HG03521 (cell line): ENCODE results near the gene TMEM120A.

Experiments
- ATAC-seq: cut with Tn5 transposase; IDR thresholded peaks from one replicate; pipeline ENCODE4 v1.9.1; 2021; ENCODE audit warnings: mild to moderate bottlenecking, moderate library complexity; ENCODE audit not compliant: unreplicated experiment

The TMEM120A gene

DNA sequence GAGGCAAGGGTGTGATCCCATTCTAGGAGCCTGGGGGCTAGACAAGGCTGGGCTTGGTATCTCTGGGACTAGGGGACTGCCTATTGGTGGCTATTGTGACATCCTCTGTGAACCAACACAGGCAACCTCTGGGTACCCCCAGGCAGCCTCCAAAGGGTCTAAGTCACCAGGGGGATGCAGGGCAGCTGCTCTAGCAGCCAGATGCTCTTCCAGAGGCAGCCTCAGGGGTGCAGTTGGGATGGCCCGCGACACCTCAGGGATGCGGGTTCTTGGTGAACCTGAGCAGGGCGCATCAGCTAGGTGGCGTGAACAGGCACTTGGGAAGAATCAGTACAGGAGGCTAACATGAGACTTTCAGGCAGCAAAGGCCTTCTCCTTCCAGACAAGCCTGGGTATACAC, 1.6 kb upstream of the TMEM120A start:
- no peak for ATAC-seq

GRCh38 chr7:75995052-75995471, 667 bp upstream of the TMEM120A start:
- ATAC-seq = no peak

GRCh38 chr7:75993689-75994387, 557 bp downstream of the TMEM120A start:
- ATAC-seq = peak; percentile 4

DNA sequence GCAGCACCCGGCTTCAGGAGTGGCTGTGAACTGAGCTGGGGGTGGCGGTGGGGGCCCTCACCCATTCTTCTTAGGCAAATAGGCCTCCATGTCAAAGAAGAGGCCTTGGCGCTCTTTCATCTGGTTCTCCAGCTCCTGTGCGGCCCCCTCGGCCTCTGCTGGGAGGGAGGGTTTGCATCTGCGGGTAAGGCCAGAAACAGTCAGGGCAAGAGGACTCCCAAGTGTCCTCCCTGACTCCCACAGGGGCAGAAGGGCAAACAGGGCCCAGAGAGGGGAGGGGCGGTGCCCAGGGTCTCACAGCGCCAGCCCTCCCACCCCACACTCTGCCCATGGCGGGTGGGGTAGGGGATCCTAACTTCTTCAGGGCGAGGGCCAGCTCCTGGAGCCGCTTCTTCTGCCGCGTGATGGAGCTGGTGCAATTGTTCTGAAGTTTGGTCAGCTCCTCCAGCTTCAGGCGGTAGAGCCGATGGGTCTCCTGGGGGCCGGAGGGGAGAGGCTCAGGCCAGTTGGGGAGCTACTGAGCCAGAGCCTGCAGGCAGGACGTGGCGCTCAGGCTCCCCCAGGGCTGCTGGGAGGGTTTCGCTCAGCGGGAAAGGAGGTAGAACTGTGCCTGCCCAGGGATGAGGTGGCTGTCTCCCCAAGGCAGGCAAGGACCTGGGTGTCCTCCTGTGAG, 2.2 kb downstream of the TMEM120A start:
- ATAC-seq = no peak

- ATAC-seq = no peak
Observed at GRCh38 chr7:75991531-75992082, 2.8 kb downstream of the TMEM120A start.

DNA sequence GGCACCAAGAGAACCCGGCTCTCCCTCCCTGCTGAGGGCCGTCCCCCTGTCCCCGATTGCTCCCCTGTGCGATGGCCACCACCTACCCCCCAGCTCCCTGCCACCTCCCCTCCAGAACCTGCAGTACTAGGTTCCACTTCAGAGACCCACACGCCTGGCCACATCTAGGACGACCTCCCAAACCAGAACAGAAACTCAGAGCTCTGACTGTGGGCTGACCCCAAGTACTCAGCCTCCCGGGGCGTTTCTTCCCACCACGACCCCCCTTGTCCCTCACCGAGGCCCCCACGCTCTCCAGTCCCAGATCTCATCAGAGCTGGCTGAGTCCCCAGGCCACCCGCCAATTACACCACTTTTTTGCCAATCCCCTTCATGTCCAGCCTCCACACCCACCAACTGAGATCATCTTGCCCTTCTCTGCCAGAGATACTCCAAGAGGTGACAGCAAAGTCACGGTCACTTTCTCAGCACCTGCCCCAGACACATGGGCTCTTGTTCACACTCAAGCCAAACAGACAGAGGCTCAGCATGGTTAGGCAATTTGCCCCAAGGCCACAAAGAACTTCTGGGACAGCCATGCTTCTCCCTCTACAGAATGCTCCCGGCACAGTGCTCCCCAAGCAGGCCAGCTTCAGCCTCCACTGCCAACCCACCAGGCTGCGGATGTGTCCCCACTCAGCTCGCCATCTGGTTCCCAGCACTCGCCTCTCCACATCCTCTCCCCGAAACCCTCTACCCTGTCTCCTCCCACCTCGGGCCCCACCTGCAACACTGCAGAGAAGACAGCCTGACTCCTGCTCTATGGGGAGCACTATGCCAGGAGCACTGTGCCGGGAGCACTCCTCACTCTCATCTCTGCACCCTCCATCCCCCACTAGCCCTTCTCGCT, 4.7 kb downstream of the TMEM120A start:
- ATAC-seq = no peak

GRCh38 chr7:75988568-75989499, 5.6 kb downstream of the TMEM120A start:
- no peak for ATAC-seq

GRCh38 chr7:75987805-75988567, 6.4 kb downstream of the TMEM120A start:
- ATAC-seq = no peak

DNA sequence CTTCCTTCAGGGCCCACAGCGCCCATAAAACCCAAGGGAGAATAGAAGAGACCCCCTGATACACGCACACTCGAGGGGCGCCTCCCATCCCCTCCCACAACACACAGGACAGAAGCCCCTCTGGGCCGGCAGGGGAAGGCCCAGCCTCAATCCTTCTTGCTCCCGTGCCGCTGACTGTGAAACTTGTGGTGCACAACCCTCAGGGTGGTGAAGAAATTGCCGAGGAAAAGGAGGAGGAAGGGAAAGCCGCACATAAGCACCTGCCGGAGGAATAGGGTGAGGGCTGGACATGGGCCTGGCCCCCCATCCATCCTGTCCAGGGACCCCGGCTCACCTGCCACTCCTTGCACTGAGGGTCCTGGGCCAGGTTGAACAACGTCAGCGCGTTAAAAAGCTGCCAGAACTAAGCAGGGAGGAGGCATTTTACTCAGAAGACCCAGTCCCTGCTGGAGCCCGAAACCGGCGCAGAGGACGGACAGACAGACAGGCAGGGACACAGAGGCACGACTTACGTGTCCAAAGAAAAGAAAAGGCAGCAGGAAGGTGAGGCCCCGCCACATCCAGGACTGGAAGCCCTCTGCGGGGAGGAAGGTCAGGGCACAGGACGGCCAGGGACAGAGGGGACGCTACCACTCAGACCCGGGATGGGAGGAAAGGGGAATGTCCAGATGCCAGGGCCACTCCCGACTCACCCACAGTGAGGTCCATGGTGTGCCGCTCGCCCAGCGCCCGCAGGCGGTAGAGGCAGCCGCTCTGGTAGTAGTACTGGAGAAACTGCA, 7.2 kb downstream of the TMEM120A start:
- ATAC-seq = no peak

DNA sequence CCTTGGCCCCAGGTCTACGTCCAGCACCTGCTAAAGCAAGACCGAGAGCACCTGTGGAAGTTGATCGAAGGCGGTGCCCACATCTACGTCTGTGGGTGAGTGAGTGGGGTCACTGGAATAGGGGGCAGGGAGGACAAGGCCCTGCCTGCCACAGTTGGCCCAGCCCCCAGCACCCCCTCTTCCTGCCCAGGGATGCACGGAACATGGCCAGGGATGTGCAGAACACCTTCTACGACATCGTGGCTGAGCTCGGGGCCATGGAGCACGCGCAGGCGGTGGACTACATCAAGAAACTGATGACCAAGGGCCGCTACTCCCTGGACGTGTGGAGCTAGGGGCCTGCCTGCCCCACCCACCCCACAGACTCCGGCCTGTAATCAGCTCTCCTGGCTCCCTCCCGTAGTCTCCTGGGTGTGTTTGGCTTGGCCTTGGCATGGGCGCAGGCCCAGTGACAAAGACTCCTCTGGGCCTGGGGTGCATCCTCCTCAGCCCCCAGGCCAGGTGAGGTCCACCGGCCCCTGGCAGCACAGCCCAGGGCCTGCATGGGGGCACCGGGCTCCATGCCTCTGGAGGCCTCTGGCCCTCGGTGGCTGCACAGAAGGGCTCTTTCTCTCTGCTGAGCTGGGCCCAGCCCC, 8.1 kb downstream of the TMEM120A start:
- ATAC-seq = no peak

DNA sequence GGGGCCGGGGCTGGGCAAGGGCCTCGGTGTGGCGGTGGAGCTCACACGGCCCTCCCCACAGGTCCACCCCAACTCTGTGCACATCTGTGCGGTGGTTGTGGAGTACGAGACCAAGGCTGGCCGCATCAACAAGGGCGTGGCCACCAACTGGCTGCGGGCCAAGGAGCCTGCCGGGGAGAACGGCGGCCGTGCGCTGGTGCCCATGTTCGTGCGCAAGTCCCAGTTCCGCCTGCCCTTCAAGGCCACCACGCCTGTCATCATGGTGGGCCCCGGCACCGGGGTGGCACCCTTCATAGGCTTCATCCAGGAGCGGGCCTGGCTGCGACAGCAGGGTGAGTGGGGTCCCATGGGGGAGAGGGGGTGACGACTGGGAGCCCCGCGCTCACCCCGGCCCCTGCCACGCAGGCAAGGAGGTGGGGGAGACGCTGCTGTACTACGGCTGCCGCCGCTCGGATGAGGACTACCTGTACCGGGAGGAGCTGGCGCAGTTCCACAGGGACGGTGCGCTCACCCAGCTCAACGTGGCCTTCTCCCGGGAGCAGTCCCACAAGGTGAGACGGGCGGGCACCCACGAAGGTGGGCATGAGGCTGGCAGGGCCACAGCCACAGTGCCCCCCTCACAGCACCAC, 8.8 kb downstream of the TMEM120A start:
- no peak for ATAC-seq

DNA sequence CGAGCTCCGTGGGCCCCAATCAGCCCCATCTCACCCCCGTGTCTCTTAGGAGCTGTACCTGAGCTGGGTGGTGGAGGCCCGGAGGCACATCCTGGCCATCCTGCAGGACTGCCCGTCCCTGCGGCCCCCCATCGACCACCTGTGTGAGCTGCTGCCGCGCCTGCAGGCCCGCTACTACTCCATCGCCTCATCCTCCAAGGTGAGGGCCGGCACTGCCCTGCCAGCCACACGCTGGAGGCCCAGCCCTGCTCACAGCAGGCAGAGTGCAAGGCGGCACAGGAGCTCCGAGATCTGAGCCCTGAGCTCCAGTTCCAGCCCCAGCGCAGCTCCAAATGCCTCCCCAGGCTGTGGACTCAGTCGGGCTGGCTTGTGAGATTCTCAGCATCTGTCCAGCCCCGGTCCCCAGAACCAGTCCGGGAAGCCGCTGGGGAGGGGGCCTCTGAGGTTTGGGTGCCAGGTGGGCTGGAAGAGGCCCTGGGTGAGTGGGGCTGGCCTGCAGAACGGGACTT, 9.3 kb downstream of the TMEM120A start:
- no peak for ATAC-seq

GRCh38 chr7:75984130-75985008, 10.0 kb downstream of the TMEM120A start:
- no peak for ATAC-seq

DNA sequence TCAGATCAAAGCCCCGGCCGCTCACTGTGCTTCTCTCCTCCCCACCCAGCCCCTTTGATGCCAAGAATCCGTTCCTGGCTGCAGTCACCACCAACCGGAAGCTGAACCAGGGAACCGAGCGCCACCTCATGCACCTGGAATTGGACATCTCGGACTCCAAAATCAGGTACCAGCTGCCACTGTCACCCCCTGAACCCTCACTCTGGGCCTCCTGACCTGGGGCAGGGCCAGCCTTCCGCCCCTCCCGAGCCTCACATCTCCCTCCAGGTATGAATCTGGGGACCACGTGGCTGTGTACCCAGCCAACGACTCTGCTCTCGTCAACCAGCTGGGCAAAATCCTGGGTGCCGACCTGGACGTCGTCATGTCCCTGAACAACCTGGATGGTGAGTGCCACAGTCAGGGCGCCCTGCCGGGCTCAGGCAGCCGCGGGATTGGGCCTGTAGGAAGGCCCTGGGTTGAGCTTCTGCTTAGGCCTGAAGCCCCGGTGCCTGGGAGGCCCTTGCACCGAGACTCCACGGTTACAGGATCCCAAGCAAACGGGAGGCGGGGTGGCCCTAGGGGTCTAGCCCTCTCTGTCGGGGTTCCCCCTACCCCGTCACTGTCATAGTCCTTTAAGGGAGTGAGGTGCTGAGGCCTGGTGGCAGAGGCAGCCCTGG, 10.8 kb downstream of the TMEM120A start:
- ATAC-seq = no peak

- no peak for ATAC-seq
Observed at GRCh38 chr7:75982306-75983064, 11.9 kb downstream of the TMEM120A start.
